GM19455 (cell line): ENCODE data around the gene EIF3CL.
"Not testable (repeated sequence)": the region's sequence is repeated elsewhere in the genome, so short reads cannot be mapped to it uniquely, and the experiment has no call there.

Source experiments
- ATAC-seq: cut with Tn5 transposase; IDR thresholded peaks from one replicate; pipeline ENCODE4 v1.9.1; 2021; ENCODE audit not compliant: unreplicated experiment

Gene EIF3CL

DNA sequence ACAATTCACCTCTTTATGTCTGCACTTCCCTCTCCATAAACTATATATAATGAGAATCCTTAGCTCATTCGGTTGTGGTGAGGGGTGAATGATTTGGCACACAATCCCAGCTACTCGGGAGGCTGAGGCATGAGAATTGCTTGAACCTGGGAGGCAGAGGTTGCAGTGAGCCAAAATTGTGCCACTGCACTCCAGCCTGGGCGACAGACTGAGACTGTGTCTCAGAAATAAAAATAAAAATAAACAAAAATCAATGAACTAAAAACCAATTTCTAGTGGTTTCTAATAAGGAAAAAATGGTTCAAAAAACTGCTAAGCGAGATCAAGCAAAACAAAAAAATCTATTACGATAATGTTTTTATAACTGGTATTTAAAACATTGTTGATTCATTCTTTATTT, 40.2 kb downstream of the EIF3CL start, which contains the start of gene NPIPB6:
NPIPB6 (minus strand) TSS at position 101 of the 400 bp plus-strand sequence. CDS start 686 bp downstream, outside the sequence.
- not testable (repeated sequence) for ATAC-seq

DNA sequence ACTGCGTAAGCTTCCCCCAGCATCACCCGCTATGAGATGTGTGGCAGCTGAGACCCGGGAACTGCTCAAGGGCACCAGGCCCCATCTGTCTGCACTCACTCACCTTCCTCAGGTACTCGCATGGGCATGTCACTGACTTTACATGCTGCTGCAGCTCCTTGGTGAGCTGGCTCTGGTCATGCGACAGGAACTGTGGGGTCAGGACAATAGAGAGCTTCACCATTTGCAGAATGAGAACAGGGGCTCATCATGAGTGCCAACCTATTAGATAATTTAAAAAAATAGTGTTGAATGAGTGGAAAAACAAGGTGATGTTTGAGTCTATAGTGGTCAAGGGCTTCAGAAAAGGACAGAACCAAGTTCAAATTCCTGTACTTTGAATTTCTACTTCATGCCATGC, 41.0 kb downstream of the EIF3CL start:
- not testable (repeated sequence) for ATAC-seq

DNA sequence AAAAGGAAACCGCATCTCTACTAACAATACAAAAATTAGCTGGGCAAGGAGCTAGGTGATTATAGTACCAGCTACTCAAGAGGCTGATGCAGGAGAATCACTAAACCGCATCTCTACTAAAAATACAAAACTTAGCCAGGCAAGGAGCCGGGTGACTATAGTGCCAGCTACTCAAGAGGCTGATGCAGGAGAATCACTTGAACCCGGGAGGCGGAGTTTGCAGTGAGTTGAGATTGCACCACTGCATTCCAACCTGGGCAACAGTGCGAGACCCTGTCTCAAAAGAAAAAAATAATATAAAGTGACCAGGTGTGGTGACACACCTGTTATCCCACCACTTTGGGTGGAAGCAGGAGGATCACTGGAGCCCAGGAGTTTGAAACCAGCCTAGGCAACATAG, 65.4 kb downstream of the EIF3CL start:
- not testable (repeated sequence) for ATAC-seq

DNA sequence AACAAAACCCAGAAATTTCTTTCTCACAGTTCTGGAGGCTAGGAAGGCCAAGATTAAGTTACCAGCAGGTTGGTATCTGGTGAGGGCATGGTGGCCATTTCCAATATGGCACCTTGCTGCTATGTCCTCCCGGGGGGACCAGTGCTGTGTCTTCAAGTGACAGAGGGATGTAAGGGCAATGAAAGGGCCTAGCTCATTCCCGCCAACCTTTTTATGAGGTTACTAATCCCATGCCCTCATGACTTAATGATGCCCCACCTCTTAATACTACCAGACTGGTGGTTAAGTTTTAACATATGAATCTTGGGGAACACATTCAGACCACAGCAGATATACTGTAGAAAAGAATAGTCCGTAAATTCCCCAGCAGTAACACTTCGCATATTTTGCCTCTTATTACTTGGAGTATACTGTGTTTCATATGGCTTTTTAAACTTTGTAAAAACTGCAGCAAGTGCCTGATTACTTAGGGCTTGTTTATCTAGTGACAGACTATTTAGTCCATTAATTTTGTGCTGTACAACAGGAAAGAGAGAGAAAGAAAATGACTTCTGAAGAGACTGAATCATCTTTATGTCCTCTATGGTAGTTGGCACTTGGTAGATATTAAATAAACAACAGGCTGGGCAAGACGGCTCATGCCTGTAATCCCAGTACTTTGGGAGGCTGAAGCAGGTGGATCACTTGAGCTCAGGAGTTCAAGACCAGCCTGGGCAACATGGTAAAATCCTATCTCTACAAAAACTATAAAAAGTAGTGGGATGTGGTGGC, 66.5 kb downstream of the EIF3CL start:
- ATAC-seq: not testable (repeated sequence)

DNA sequence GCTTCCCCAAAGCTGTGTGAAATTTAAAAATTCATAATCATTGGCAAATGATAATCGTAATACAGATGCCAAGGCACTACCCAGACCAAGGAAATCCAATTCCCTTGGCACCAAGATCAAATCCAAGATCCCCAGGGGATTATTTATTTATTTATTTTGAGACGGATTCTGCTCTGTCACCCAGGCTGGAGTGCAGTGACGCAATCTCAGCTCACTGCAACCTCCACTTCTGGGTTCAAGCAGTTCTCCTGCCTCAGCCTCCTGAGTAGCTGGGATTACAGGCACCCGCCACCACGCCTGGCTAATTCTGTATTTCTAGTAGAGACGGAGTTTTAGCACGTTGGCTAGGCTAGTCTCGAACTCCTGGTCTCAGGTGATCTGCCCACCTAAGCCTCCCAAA, 68.0 kb downstream of the EIF3CL start:
- not testable (repeated sequence) for ATAC-seq

DNA sequence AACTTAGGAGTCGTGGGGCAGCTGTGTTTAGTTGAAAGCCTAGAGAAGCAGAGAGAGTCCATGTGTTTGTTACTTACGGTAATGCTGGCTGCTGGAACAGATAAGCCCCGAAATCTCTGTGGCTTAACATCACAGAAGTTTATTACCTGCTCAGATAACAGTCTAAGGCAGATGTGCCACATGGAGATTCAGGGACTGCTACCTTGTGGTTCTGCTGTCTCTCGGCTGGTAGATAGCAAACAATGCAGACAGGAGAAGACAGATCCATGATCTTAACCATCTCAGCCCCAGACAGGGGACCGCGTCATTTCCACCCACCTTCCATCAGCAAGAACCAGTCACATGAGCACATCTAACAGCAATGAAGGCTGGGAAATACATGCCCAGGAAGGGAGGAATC, 71.0 kb downstream of the EIF3CL start:
- ATAC-seq: not testable (repeated sequence)

DNA sequence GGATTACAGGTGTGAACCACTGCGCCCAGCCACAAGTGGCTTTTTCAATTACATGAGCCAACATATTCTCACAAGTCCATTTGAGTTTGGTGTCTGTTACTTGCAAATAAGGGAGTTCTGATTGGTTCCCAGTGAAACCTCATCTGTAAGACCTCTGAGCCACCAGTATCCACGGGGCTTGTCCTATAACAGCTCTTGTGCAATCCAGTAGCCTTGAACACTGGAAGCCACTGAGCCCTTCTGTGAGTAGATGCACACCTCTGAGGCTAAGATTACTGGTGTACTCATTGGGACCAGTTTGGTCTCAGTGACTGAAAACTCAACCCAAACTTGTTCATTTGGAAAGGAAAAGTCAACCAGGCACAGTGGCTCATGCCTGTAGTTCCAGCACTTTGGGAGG, 72.7 kb downstream of the EIF3CL start:
- ATAC-seq: not testable (repeated sequence)

DNA sequence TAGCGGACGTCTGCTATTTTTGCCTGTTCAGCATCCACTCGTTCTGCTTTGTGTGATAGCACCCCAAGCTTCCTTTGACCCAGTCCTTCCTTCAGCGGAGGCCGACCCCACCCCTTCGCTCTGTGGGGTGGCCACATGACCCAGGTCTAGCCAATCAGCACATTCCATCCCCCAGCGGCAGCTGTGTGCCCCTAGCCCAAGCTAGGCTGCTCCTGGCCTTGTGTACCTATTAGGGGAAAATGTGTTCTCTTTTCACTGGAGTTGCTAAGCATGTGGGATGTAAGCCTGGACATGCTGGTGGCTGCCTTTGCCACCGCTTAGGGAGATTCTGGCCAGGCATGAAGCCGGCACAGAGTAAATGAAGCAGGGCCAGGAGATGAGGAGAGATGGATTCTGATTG, 73.4 kb downstream of the EIF3CL start:
- not testable (repeated sequence) for ATAC-seq
